ENCODE measurements around the gene TXNDC12.

Gene TXNDC12

DNA sequence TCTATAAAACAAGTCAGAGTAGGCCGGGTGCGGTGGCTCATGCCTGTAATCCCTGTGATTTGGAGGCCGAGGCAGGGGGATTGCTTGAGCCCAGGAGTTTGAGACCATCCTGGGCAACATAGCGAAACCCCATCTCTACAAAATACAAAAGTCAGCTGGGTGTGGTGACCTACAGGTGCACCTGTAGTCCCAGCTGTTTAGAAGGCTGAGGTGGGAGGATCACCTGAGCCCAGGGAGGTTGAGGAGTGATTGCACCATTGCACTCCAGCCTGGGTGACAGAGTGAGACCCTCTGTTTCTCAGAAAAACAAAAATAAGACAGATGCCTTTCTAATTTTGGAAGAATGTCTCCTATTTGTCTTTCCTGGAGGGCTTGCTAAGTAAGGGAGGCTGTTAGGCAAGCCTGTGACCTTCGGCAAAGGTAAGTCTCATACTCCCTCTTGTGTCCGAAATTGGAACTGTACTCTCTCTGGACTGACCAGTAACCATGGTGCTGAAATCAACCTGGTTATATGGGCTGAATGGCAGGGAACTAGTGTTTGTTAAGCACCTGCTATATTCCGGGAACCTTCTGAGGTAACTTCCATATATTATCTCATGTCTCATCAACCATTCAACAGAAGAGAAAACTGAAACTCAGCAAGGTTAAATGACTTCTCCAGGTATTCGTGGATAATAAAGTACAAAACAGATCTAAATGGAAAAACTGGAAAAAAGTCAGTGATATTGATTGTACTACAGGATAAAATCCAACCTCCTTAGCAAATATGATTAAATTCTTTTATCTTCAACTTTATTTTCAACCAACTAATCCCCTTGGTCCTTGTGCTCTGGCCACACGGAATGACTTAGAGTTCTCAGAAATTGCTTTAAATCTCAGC, 52.7 kb downstream of the TXNDC12 start:
- Mint-ChIP-seq H3K36me3 (ENCODE audit: low read depth) (no peaks in the 10 kb centered on the region), H3K27ac (no peak overlapping the region), H3K9me3 (no peaks in the 10 kb centered on the region), H3K27me3 (ENCODE audit: low read depth) (peaks cover 13% of the 10 kb centered on the region), H3K4me1 (peaks cover 14% of the 10 kb centered on the region), H3K4me3 (no peak overlapping the region)
- TF ChIP-seq, protein P1, sequence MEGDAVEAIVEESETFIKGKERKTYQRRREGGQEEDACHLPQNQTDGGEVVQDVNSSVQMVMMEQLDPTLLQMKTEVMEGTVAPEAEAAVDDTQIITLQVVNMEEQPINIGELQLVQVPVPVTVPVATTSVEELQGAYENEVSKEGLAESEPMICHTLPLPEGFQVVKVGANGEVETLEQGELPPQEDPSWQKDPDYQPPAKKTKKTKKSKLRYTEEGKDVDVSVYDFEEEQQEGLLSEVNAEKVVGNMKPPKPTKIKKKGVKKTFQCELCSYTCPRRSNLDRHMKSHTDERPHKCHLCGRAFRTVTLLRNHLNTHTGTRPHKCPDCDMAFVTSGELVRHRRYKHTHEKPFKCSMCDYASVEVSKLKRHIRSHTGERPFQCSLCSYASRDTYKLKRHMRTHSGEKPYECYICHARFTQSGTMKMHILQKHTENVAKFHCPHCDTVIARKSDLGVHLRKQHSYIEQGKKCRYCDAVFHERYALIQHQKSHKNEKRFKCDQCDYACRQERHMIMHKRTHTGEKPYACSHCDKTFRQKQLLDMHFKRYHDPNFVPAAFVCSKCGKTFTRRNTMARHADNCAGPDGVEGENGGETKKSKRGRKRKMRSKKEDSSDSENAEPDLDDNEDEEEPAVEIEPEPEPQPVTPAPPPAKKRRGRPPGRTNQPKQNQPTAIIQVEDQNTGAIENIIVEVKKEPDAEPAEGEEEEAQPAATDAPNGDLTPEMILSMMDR (IDR thresholded peaks at IDR 0.05; ENCODE audit: unreplicated experiment in 3 of 3) = peak; percentile 89 to 96 (median 92)

DNA sequence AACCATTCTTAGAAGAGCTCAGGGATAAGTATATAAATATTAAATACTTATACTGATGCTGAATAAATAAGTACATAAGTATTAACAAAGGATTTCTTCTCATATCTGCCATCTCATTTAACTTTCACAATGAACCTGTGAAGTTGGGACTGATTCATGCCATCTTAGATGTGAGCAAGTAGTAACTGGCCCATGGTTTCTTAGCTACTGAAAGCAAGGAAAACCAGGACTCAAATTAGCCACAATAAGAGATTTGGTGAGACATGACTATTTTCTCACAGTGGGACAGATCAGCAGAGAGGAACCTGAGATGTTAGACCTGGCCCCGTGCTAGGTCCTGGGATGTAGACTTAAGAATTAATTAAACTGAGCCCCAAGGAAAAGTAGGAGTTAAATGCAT, 56.3 kb downstream of the TXNDC12 start:
- TF ChIP-seq, protein P1 (IDR thresholded peaks at IDR 0.05; ENCODE audit: unreplicated experiment in 3 of 3) = no peak

DNA sequence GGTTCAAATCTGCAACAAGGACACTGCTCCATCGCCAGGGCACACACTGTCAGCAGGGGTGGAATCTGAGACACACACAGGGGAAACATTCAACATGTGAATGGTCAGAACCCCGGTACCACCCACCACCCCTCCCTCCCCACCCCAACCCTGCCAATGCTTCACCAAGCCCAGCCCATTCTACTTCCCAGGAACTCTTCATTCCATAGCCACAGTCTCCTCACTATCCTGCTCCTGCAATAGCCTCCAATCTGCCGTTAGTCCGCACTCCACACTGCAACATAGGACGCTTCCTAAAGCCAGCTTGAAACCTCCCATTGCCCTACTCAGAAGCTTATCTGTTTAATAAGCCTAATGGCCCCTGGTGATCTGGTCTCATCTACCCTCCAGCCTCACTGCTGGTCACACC, 57.0 kb downstream of the TXNDC12 start:
- no peaks in the 10 kb centered on the region for H3K4me1 Mint-ChIP-seq
- no peaks in the 10 kb centered on the region for H3K9me3 Mint-ChIP-seq
- H3K4me3 Mint-ChIP-seq = no peak overlapping the region
- H3K27me3 Mint-ChIP-seq (ENCODE audit: low read depth) = peaks cover 21% of the 10 kb centered on the region
- H3K36me3 Mint-ChIP-seq (ENCODE audit: low read depth) = no peaks in the 10 kb centered on the region
- no peak overlapping the region for H3K27ac Mint-ChIP-seq
- TF ChIP-seq, protein P1 (IDR thresholded peaks at IDR 0.05; ENCODE audit: unreplicated experiment in 3 of 3) = no peak

More for the DNA sequence above, 56.3 kb downstream of the TXNDC12 start:
- no peak overlapping the region for H3K27ac Mint-ChIP-seq
- no peaks in the 10 kb centered on the region for H3K9me3 Mint-ChIP-seq
- peaks cover 14% of the 10 kb centered on the region for H3K27me3 Mint-ChIP-seq (ENCODE audit: low read depth)
- H3K4me1 Mint-ChIP-seq = no peaks in the 10 kb centered on the region
- no peak overlapping the region for H3K4me3 Mint-ChIP-seq
- H3K36me3 Mint-ChIP-seq (ENCODE audit: low read depth) = no peaks in the 10 kb centered on the region

DNA sequence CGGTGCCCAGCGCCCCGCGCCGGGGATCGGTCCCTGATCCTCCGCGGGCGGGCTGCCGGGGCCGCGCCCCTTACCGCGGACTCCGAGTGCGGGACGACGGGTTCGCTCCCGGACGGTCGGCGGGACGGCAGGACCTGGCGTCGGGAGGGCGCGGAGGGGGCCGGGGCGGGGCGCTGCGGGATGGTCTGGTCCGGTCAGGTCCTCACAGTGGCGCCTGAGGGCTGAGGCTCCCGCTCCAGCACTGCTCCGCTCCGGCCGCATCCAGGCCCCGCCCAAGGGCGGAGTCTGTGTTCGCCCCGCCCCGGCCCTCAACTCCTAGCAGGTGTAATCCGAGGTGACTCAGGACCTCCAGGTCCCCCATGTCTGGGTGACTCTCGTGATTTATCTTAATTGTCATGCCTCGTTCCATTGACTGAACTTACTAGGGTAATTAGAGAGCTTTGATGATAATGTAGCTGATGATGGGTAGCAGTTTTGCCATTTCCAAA, 64.5 kb downstream of the TXNDC12 start, which contains the start of gene RAB3B:
Gene RAB3B (minus strand): TSS at position 223 of the 488 bp plus-strand sequence. CDS start 13,583 bp downstream, outside the sequence.
- H3K4me1 Mint-ChIP-seq = peaks cover 6% of the 10 kb centered on the region
- H3K36me3 Mint-ChIP-seq (ENCODE audit: low read depth) = no peaks in the 10 kb centered on the region
- H3K9me3 Mint-ChIP-seq = no peaks in the 10 kb centered on the region
- TF ChIP-seq, protein P1 (IDR thresholded peaks at IDR 0.05; ENCODE audit: unreplicated experiment in 3 of 3) = no peak
- peaks cover 70% of the 10 kb centered on the region for H3K27me3 Mint-ChIP-seq (ENCODE audit: low read depth)
- H3K4me3 Mint-ChIP-seq = peak within 1 kb of the TSS; percentile 85 to 86 (median 85)
- no peak within 1 kb of the TSS for H3K27ac Mint-ChIP-seq

DNA sequence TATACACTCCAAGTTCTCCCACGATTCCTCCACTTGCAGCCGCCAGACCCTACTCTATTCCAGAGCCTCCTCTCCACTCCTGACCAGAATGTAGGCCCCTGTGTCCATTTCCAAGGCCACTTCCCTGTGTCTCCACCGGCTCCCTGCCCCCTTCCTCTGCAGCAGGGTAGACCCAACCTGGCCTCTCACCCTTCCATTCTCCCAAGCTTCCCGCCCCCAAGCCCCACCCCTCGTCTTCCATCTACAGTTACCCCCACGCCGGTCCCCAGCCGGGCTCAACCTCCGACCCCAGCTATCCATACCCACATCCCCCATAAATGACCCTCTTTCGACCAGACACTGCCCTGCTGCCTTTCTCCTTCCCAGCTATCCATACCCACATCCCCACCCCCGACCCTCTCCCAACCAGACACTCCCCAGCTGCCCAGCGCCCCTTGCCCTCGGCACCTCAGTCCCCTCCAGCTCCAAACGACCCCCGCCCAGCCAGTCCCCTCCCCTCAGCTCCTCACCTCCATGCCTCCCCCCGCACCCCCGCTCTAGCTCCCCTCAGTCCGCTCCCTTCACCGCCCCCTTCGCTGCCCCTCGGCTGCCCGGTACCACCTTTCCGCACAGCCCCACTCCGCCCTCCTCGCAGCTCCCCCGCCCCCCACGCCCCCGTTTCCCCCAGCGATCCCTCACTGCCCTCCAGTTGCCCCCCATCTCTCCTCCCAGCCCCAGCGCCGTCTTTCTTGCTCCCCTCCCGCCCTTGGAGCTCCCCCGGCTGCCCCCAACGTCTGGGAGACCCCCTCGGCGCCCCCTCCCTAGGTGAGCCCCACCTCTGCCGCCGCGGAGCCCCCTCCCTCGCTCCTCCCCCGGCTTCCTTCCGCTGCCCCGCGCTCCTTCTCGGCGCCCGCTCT, 65.2 kb downstream of the TXNDC12 start:
- Mint-ChIP-seq H3K27ac (no peak overlapping the region), H3K4me1 (peaks cover 6% of the 10 kb centered on the region), H3K9me3 (no peaks in the 10 kb centered on the region), H3K27me3 (ENCODE audit: low read depth) (peaks cover 70% of the 10 kb centered on the region), H3K36me3 (ENCODE audit: low read depth) (no peaks in the 10 kb centered on the region), H3K4me3 (peak overlapping the region; percentile 82 to 85 (median 82))
- TF ChIP-seq, protein P1 (IDR thresholded peaks at IDR 0.05; ENCODE audit: unreplicated experiment in 3 of 3) = no peak
